Cerebellar nuclear complex (tissue), 1 donor: ENCODE results near the gene KAT6B.

Experiments
- DNase-seq, 2 experiments: peaks; one replicate each; lab custom pipeline; 2025; lab: John Stamatoyannopoulos, UW

Gene KAT6B

GRCh38 chr10:74823791-74824183 lies 2.6 kb upstream of the KAT6B start:
- no peak for DNase-seq

- DNase-seq: no peak
These were observed 2.1 kb upstream of the KAT6B start for GRCh38 chr10:74824184-74824899.

GRCh38 chr10:74824900-74825370 lies 1.5 kb upstream of the KAT6B start:
- no peak for DNase-seq

GRCh38 chr10:74825371-74826141 lies 844 bp upstream of the KAT6B start:
- DNase-seq: no peak

GRCh38 chr10:74827045-74827441 lies 643 bp downstream of the KAT6B start:
- no peak for DNase-seq

GRCh38 chr10:74827694-74828093 lies 1.3 kb downstream of the KAT6B start:
- DNase-seq: no peak

GRCh38 chr10:74828946-74829345 lies 2.5 kb downstream of the KAT6B start:
- DNase-seq: no peak

- no peak for DNase-seq
These were observed 5.2 kb downstream of the KAT6B start for GRCh38 chr10:74831518-74832120.

- no peak for DNase-seq
These were observed 9.6 kb downstream of the KAT6B start for GRCh38 chr10:74835963-74836362.

- DNase-seq: no peak
These were observed 10.5 kb downstream of the KAT6B start for GRCh38 chr10:74836877-74837276.

GRCh38 chr10:74837743-74838142 lies 11.3 kb downstream of the KAT6B start:
- no peak for DNase-seq

GRCh38 chr10:74839708-74840107 lies 13.3 kb downstream of the KAT6B start:
- DNase-seq: no peak

- no peak for DNase-seq
These were observed 15.0 kb downstream of the KAT6B start for GRCh38 chr10:74841265-74841973.

- DNase-seq: no peak
These were observed 16.0 kb downstream of the KAT6B start for GRCh38 chr10:74842301-74842954.

GRCh38 chr10:74846958-74847357 lies 20.6 kb downstream of the KAT6B start:
- no peak for DNase-seq

GRCh38 chr10:74851831-74852230 lies 25.4 kb downstream of the KAT6B start:
- no peak for DNase-seq

GRCh38 chr10:74852381-74852780 lies 26.0 kb downstream of the KAT6B start:
- no peak for DNase-seq

- DNase-seq: no peak
These were observed 28.2 kb downstream of the KAT6B start for GRCh38 chr10:74854610-74855009.

GRCh38 chr10:74855027-74855426 lies 28.6 kb downstream of the KAT6B start:
- peak; percentile 37 to 47 for DNase-seq

GRCh38 chr10:74855439-74855838 lies 29.0 kb downstream of the KAT6B start:
- DNase-seq: no peak

- DNase-seq: no peak
These were observed 30.5 kb downstream of the KAT6B start for GRCh38 chr10:74856940-74857339.

GRCh38 chr10:74857586-74857985 lies 31.2 kb downstream of the KAT6B start:
- DNase-seq: no peak
